GM12878 (cell line): Measurements from ENCODE around the gene MESD. TPM values are rescaled to one million over a fixed set of nuclear protein-coding genes. Genes with fewer than 3 reads are reported as not detected.
A peak's percentile ranks its signal among the peaks of the same experiment; 100 is the strongest.

Experiments
- ATAC-seq: fragments of 200-7000 bp; cut with Tn5 transposase; 3 replicates; pipeline ENCODE4 v1.9.1; 2020; ENCODE audit warnings: mild to moderate bottlenecking, moderate library complexity
- BruUV-seq: library from RNA; stranded (reverse); fragments of 400-500 nt; replicated peaks from 2 replicates; lab custom pipeline; 2021; lab: Mats Ljungman, UMichigan
- CTCF ChIA-PET: fragments of 300-600 bp; sonication (Branson Sonifier 250); formaldehyde crosslinking; extraction: SDS; loops from one replicate; lab custom pipeline; 2021; ENCODE audit warnings: inconsistent platforms; lab: Yijun Ruan, JAX
- POLR2A ChIA-PET: fragments of 350-600 bp; formaldehyde crosslinking; extraction: SDS; loops from one replicate; lab custom pipeline; 2021; ENCODE audit warnings: inconsistent platforms; lab: Charles Lee
- RAD21 ChIA-PET: fragments of 300-600 bp; sonication (Branson Sonifier 250); formaldehyde crosslinking; loops from one replicate; lab custom pipeline; 2023; ENCODE audit warnings: antibody characterized with exemption; ENCODE audit not compliant: unreplicated experiment; lab: Charles Lee
- SMC1A ChIA-PET: fragments of 300-600 bp; sonication (Branson Sonifier 250); formaldehyde crosslinking; loops from one replicate; lab custom pipeline; 2023; ENCODE audit not compliant: unreplicated experiment, uncharacterized antibody; lab: Charles Lee
- DNase-seq: peaks from one replicate; pipeline ENCODE4 v3.0.0-alpha.2; 2011; ENCODE audit warnings: low read depth, low spot score
- FAIRE-seq: peaks from 3 replicates; lab custom pipeline; 2011; peaks lifted over from hg19 to GRCh38; lab: Jason Lieb, UNC
- H2AFZ ChIP-seq: 2 replicates; pipeline ENCODE4 v1.6.0; 2011; ENCODE audit warnings: low read depth, low read length, control low read depth; ENCODE audit not compliant: control insufficient read depth
- H3K27ac ChIP-seq: 2 replicates; pipeline ENCODE4 v1.5.1; 2011; ENCODE audit warnings: control low read depth; ENCODE audit not compliant: control insufficient read depth, insufficient read depth
- H3K27me3 ChIP-seq, 2 experiments: replicated peaks in 1 of 2; 2 replicates each; pipeline versions ENCODE4 v1.6.0 to v1.6.1; 2011; ENCODE audit warnings: low read length in 1 of 2; ENCODE audit not compliant: control insufficient read depth in 2 of 2, insufficient read depth in 2 of 2
- H3K36me3 ChIP-seq, 2 experiments: 2 replicates each; pipeline ENCODE4 v1.5.1; 2011; ENCODE audit warnings: low read length in 1 of 2; ENCODE audit not compliant: control insufficient read depth in 2 of 2, insufficient read depth in 2 of 2
- H3K4me1 ChIP-seq: 2 replicates; pipeline ENCODE4 v1.6.1; 2011; ENCODE audit warnings: mild to moderate bottlenecking, low read length, moderate library complexity, mixed read lengths; ENCODE audit not compliant: control insufficient read depth, insufficient read depth
- H3K4me2 ChIP-seq: 2 replicates; pipeline ENCODE4 v1.6.0; 2011; ENCODE audit warnings: control low read depth; ENCODE audit not compliant: control insufficient read depth, insufficient read depth
- H3K4me3 ChIP-seq: fragments of 200-600 bp; sonication (generic); 2 replicates; pipeline ENCODE4 v1.5.1; 2016
- H3K79me2 ChIP-seq: 2 replicates; pipeline ENCODE4 v1.6.0; 2011; ENCODE audit warnings: low read length; ENCODE audit not compliant: control insufficient read depth, insufficient read depth
- H3K9ac ChIP-seq: 2 replicates; pipeline ENCODE4 v1.8.0; 2011; ENCODE audit warnings: low read length, control low read depth, mixed read lengths; ENCODE audit not compliant: control insufficient read depth, insufficient read depth
- H3K9me3 ChIP-seq: replicated peaks from 3 replicates; pipeline ENCODE4 v1.5.1; 2011; ENCODE audit warnings: mild to moderate bottlenecking, low read length; ENCODE audit not compliant: control insufficient read depth, insufficient read depth
- H4K20me1 ChIP-seq: 2 replicates; pipeline ENCODE4 v1.6.0; 2011; ENCODE audit not compliant: control insufficient read depth, insufficient read depth
- GATAD2B ChIP-seq: fragments of 450-650 bp; conservative IDR thresholded peaks from 2 replicates; pipeline ENCODE4 v1.6.1; 2017; ENCODE audit warnings: low read depth, mild to moderate bottlenecking, moderate library complexity
- HDGF ChIP-seq: fragments of 450-650 bp; IDR thresholded peaks from 2 replicates; pipeline ENCODE4 v1.6.1; 2016; ENCODE audit warnings: antibody characterized with exemption
- NFXL1 ChIP-seq: fragments of 450-650 bp; IDR thresholded peaks from 2 replicates; pipeline ENCODE4 v1.6.1; 2017; ENCODE audit warnings: antibody characterized with exemption, mild to moderate bottlenecking, borderline replicate concordance
- NR2C2 ChIP-seq: IDR thresholded peaks from 2 replicates; pipeline ENCODE4 v1.6.1; 2011; ENCODE audit warnings: borderline replicate concordance, low read depth; ENCODE audit not compliant: control insufficient read depth, insufficient read length
- POLR2A ChIP-seq: IDR thresholded peaks from 2 replicates; pipeline ENCODE4 v1.6.1; 2011; ENCODE audit warnings: low read depth, mild to moderate bottlenecking, low read length
- POLR2AphosphoS2 ChIP-seq: IDR thresholded peaks from 2 replicates; pipeline ENCODE4 v1.6.1; 2011; ENCODE audit warnings: low read depth, mild to moderate bottlenecking, low read length, improper control_type of control experiment, moderate library complexity
- POU2F2 ChIP-seq: IDR thresholded peaks from 3 replicates; pipeline ENCODE4 v1.6.1; 2011; ENCODE audit warnings: low read depth, mild to moderate bottlenecking, low read length, borderline replicate concordance
- SUZ12 ChIP-seq: fragments of 200-600 bp; sonication (generic); IDR thresholded peaks from one replicate; pipeline ENCODE4 v1.6.1; 2018; ENCODE audit warnings: antibody characterized with exemption, mild to moderate bottlenecking; ENCODE audit not compliant: unreplicated experiment
- ZBED1 ChIP-seq: IDR thresholded peaks from 2 replicates; pipeline ENCODE4 v1.6.1; 2016; ENCODE audit warnings: borderline replicate concordance
- WGBS: methylation state at CpG from one replicate; pipeline ENCODE4 v1.1.6; 2016; ENCODE audit warnings: low lambda C conversion rate; ENCODE audit not compliant: insufficient replicate concordance, insufficient coverage; ENCODE audit errors: missing lambda C conversion rate; 5-methylcytosine and 5-hydroxymethylcytosine counted together
- in situ Hi-C: fragments of 300-500 bp; cut with MboI; formaldehyde crosslinking; loops from 9 replicates; pipeline ENCODE4 v1.14.3; 2018; ENCODE audit warnings: mixed read lengths
- intact Hi-C: fragments of 100-400 bp; cut with micrococcal nuclease; formaldehyde crosslinking; loops from one replicate; pipeline ENCODE4 v1.14.2; 2022; ENCODE audit not compliant: unreplicated experiment
- polyA plus RNA-seq, 11 experiments: library from polyadenylated mRNA; depleted of rRNA in 4 of 11; unstranded in 6 of 11; stranded (reverse) in 5 of 11; fragments of >200 nt; fragmentation: Nextera tagmentation in 4 of 11; fragmentation: Illumina TruSeq in 1 of 11; extraction: Ambion mirVana in 4 of 11; extraction: Trizol in 1 of 11; gene quantifications; 1 replicate in 1 of 11; 2 replicates in 10 of 11; pipeline versions ENCODE4 v1.2.1 to v1.2.3, GENCODE V29; 2011 to 2016; ENCODE audit warnings: inconsistent platforms in 2 of 11, missing spikeins in 2 of 11, low read depth in 1 of 11
- total RNA-seq, 4 experiments: library from RNA; depleted of rRNA in 3 of 4; stranded (reverse); fragments of >200 nt in 3 of 4; fragmentation: Illumina TruSeq in 1 of 4; extraction: Trizol in 1 of 4; gene quantifications; 2 replicates each; pipeline versions ENCODE4 v1.2.1 to v1.2.3, GENCODE V29; 2013 to 2021
- TF ChIP-seq, protein P1 (sequence below): fragments of 450-650 bp; IDR thresholded peaks from 2 replicates; pipeline ENCODE4 v1.6.1; 2017; ENCODE audit warnings: mild to moderate bottlenecking
- TF ChIP-seq, protein P2 (sequence below): IDR thresholded peaks from 2 replicates; pipeline ENCODE4 v1.6.1; 2012; ENCODE audit warnings: low read depth, low read length, improper control_type of control experiment
- TF ChIP-seq, protein P3 (sequence below): IDR thresholded peaks from 2 replicates; pipeline ENCODE4 v1.6.1; 2011; ENCODE audit warnings: borderline replicate concordance, low read depth, mild to moderate bottlenecking, moderate library complexity, mixed read lengths, low read length; ENCODE audit not compliant: insufficient read depth; ENCODE audit errors: extremely low read length

MESD gene
- total and polyA plus RNA-seq, 10 of the 15 experiments (the other 5 are each of a cell fraction or from before 2014, with no cell fraction given), result 10.2 to 39.8 (median 20.9) TPM

DNA sequence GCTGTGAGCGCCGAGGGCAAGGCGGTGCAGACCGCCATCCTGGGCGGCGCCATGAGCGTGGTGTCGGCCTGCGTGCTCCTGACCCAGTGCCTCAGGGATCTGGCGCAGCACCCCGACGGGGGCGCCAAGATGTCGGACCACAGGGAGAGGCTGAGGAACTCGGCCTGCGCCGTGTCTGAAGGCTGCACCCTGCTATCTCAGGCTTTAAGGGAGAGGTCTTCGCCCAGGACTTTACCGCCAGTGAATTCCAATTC lies 13.4 kb upstream of the MESD start:
- ChIA-PET POLR2A (no interaction called here), CTCF (interaction anchor here (1.2 to 1.8 kb wide), 2 partner anchors 105 to 263 kb away, joined by 3 to 4 read pairs; no protein-coding TSS in a partner anchor), RAD21 (no interaction called here), SMC1A (interaction anchor here (1.1 to 2.1 kb wide), 2 partner anchors 12 to 21 kb away, joined by 3 to 5 read pairs; no protein-coding TSS in a partner anchor)
- BruUV-seq, result no TSS peak
- TF ChIP-seq HDGF, result no peak
- intact Hi-C loops (no loop called here), in situ Hi-C loops (no loop called here)
- peak overlapping the region; percentile 79 for H3K4me2 ChIP-seq
- DNase-seq, result no peak
- H3K4me1 ChIP-seq, result peaks cover 19% of the 10 kb centered on the region
- H3K9ac ChIP-seq, result no peak overlapping the region
- peak overlapping the region; percentile 87; the same call in 1 of the 2 replicates for H3K4me3 ChIP-seq
- no peak for FAIRE-seq
- no peaks in the 10 kb centered on the region; the same call in 2 of the 3 replicates for H3K9me3 ChIP-seq
- no peaks in the 10 kb centered on the region for H4K20me1 ChIP-seq
- WGBS, result 99% methylated on average over 19 of the region's 19 CpGs
- H3K27ac ChIP-seq, result no peak overlapping the region
- H3K79me2 ChIP-seq, result peaks cover 42% of the 10 kb centered on the region
- H3K36me3 ChIP-seq, result peaks cover 0 to 3% of the 10 kb centered on the region in 2 experiments; a peak in 2 of 4 replicates
- H3K27me3 ChIP-seq, result no peaks in the 10 kb centered on the region
- no peak for ATAC-seq
- no peak overlapping the region for H2AFZ ChIP-seq

DNA sequence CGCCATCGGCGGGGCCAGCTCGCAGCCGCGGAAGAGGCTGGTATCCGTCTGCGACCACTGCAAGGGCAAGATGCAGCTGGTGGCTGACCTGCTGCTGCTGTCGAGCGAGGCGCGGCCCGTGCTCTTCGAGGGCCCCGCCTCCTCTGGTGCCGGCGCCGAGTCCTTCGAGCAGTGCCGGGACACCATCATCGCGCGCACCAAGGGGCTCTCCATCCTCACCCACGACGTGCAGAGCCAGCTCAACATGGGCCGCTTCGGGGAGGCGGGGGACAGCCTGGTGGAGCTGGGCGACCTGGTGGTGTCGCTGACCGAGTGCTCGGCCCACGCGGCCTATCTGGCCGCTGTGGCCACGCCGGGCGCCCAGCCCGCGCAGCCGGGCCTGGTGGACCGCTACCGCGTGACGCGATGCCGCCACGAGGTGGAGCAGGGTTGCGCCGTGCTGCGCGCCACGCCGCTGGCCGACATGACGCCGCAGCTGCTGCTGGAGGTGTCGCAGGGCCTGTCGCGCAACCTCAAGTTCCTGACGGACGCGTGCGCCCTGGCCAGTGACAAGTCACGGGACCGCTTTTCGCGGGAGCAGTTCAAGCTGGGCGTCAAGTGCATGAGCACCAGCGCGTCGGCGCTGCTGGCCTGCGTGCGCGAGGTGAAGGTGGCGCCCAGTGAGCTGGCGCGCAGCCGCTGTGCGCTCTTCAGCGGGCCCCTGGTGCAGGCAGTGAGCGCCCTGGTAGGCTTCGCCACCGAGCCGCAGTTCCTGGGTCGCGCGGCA lies 12.9 kb upstream of the MESD start:
- Histone ChIP-seq H3K4me1 (peaks cover 19% of the 10 kb centered on the region), H3K9ac (peak overlapping the region; percentile 92), H2AFZ (no peak overlapping the region), H3K4me3 (peak overlapping the region; percentile 87), H3K79me2 (peaks cover 42% of the 10 kb centered on the region), H4K20me1 (no peaks in the 10 kb centered on the region), H3K4me2 (peak overlapping the region; percentile 79), H3K27me3 (no peaks in the 10 kb centered on the region), H3K27ac (peak overlapping the region; percentile 92)
- DNase-seq (no peak), FAIRE-seq (no peak)
- BruUV-seq, result no TSS peak
- in situ Hi-C loops, result no loop called here
- WGBS, result 74% methylated on average over 67 of the region's 89 CpGs
- intact Hi-C loops, result no loop called here
- POLR2A ChIA-PET, result interaction anchor here (0.6 to 2.7 kb wide), 5 partner anchors 9 to 1135 kb away, joined by 3 to 12 read pairs (median 4); no protein-coding TSS in a partner anchor
- no peak for TF ChIP-seq SUZ12
- TF ChIP-seq, protein P1, sequence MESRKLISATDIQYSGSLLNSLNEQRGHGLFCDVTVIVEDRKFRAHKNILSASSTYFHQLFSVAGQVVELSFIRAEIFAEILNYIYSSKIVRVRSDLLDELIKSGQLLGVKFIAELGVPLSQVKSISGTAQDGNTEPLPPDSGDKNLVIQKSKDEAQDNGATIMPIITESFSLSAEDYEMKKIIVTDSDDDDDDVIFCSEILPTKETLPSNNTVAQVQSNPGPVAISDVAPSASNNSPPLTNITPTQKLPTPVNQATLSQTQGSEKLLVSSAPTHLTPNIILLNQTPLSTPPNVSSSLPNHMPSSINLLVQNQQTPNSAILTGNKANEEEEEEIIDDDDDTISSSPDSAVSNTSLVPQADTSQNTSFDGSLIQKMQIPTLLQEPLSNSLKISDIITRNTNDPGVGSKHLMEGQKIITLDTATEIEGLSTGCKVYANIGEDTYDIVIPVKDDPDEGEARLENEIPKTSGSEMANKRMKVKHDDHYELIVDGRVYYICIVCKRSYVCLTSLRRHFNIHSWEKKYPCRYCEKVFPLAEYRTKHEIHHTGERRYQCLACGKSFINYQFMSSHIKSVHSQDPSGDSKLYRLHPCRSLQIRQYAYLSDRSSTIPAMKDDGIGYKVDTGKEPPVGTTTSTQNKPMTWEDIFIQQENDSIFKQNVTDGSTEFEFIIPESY, result no peak
- TF ChIP-seq NFXL1, result no peak
- TF ChIP-seq POU2F2, result no peak
- TF ChIP-seq ZBED1, result no peak
- 0 out of 2 replicates have a peak, but pooled peaks have one; percentile 6 for TF ChIP-seq GATAD2B
- TF ChIP-seq, protein P2, sequence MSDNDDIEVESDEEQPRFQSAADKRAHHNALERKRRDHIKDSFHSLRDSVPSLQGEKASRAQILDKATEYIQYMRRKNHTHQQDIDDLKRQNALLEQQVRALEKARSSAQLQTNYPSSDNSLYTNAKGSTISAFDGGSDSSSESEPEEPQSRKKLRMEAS, result 0 out of 2 replicates have a peak, but pooled peaks have one; percentile 17
- peak; percentile 68 for TF ChIP-seq POLR2A
- TF ChIP-seq NR2C2, result no peak
- TF ChIP-seq, protein P3, sequence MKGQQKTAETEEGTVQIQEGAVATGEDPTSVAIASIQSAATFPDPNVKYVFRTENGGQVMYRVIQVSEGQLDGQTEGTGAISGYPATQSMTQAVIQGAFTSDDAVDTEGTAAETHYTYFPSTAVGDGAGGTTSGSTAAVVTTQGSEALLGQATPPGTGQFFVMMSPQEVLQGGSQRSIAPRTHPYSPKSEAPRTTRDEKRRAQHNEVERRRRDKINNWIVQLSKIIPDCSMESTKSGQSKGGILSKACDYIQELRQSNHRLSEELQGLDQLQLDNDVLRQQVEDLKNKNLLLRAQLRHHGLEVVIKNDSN, result no peak
- no peak for TF ChIP-seq POLR2AphosphoS2
- TF ChIP-seq, all 136 proteins: peak for 3
- RAD21 ChIA-PET, result interaction anchor here (2.5 to 3.0 kb wide), 2 partner anchors 21 to 264 kb away, joined by 6 to 13 read pairs; no protein-coding TSS in a partner anchor
- peaks cover 0 to 3% of the 10 kb centered on the region in 2 experiments; a peak in 2 of 4 replicates for H3K36me3 ChIP-seq
- no peak for ATAC-seq
- SMC1A ChIA-PET, result interaction anchor here (0.7 to 2.1 kb wide), 3 partner anchors 12 to 23 kb away, joined by 3 to 5 read pairs (median 3); no protein-coding TSS in a partner anchor
- CTCF ChIA-PET, result interaction anchor here (1.3 to 5.7 kb wide), 2 partner anchors 21 to 264 kb away, joined by 4 to 37 read pairs; no protein-coding TSS in a partner anchor
- H3K9me3 ChIP-seq, result no peaks in the 10 kb centered on the region; the same call in 2 of the 3 replicates
